Gastroesophageal sphincter (tissue), 4 donors: ENCODE results near the gene ROBO1. TPM values are rescaled to one million over a fixed set of nuclear protein-coding genes. Genes with fewer than 3 reads are reported as not detected.

Experiments used
- ATAC-seq: fragments of 150-250 bp; one replicate; pipeline ENCODE4 v1.9.1; 2016; ENCODE audit warnings: mild to moderate bottlenecking, moderate library complexity
- H3K27ac ChIP-seq, 4 donors: fragments of 200-600 bp; sonication (generic) in 3 of 4; 1 replicate in 3 of 4; 2 replicates in 1 of 4; pipeline ENCODE4 v1.5.1; 2016 to 2019
- H3K27me3 ChIP-seq: fragments of 200-600 bp; sonication (generic); one replicate; pipeline ENCODE4 v1.5.1; 2019
- H3K36me3 ChIP-seq, 2 donors: fragments of 200-600 bp; sonication (generic); one replicate each; pipeline ENCODE4 v1.5.1; 2019; ENCODE audit warnings: control low read depth in 1 of 2
- H3K4me1 ChIP-seq, 3 donors: fragments of 200-600 bp; sonication (generic); 1 replicate in 2 of 3; 2 replicates in 1 of 3; pipeline ENCODE4 v1.5.1; 2016 to 2019; ENCODE audit warnings: control low read depth in 2 of 3
- H3K4me3 ChIP-seq, 2 donors: fragments of 200-600 bp; sonication (generic); one replicate each; pipeline ENCODE4 v1.5.1; 2019; ENCODE audit warnings: mild to moderate bottlenecking in 1 of 2, moderate library complexity in 1 of 2
- H3K9me3 ChIP-seq, 3 donors: fragments of 200-600 bp; sonication (generic); one replicate each; pipeline ENCODE4 v1.5.1; 2017 to 2019; ENCODE audit warnings: control low read depth in 2 of 3
- EP300 ChIP-seq: sonication (generic); formaldehyde crosslinking; IDR thresholded peaks from one replicate; pipeline ENCODE4 v1.6.1; 2017; ENCODE audit warnings: antibody characterized with exemption, mild to moderate bottlenecking
- POLR2A ChIP-seq, 2 donors: fragments of 450-650 bp; IDR thresholded peaks; one replicate each; pipeline ENCODE4 v1.6.1; 2017; ENCODE audit warnings: antibody characterized with exemption in 2 of 2, mild to moderate bottlenecking in 2 of 2, moderate library complexity in 1 of 2
- POLR2AphosphoS5 ChIP-seq: sonication (generic); formaldehyde crosslinking; IDR thresholded peaks from one replicate; pipeline ENCODE4 v1.6.1; 2017; ENCODE audit warnings: antibody characterized with exemption
- WGBS, 2 donors: methylation state at CpG; one replicate each; pipeline ENCODE4 v1.1.5; 2018; ENCODE audit warnings: low coverage in 1 of 2; 5-methylcytosine and 5-hydroxymethylcytosine counted together
- total RNA-seq, 4 donors: library from RNA; depleted of rRNA; stranded (reverse); fragments of >200 nt; gene quantifications; one replicate each; pipeline ENCODE4 v1.1.0, GENCODE V29; 2016
- TF ChIP-seq, protein P1 (sequence below), 4 experiments: fragments of 200-600 bp in 2 of 4; fragments of 450-650 bp in 2 of 4; sonication (generic) in 1 of 4; IDR thresholded peaks; one replicate each; pipeline ENCODE4 v1.5.1; 2017 to 2019; ENCODE audit warnings: antibody characterized with exemption in 4 of 4, mild to moderate bottlenecking in 2 of 4, moderate library complexity in 2 of 4

ROBO1 gene
- total RNA-seq, 4 donors from 2014 or later, result 9.7 to 15.3 (median 12.9) TPM

DNA sequence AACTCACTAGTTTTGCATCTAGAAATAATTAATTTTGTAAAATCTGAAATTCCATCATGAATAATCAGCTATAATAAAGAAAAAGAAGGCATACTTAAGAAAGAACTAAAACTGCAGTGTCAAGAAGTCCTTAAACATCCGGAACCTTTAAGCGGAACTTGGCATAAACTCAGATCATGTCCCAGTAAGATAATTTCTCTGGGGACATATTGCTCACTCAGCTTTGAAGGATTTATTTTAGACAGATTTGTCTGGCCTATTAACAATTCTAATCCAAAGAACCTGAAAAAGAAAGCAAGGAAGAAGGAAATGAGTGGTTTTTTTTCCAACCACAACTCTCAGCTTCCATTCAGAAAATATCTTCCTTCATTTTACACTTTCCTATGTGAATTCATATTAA lies 850.3 kb downstream of the ROBO1 start:
- no peak overlapping the region for H3K4me3 ChIP-seq
- no peak overlapping the region for H3K27ac ChIP-seq
- no peaks in the 10 kb centered on the region for H3K27me3 ChIP-seq
- WGBS, 2 donors, result 59 to 100% methylated on average over 2 of the region's 2 CpGs
- ATAC-seq, result no peak
- H3K4me1 ChIP-seq, result peaks cover 0 to 3% (median 0%) of the 10 kb centered on the region in 3 donors
- TF ChIP-seq POLR2AphosphoS5 (no peak), EP300 (no peak), POLR2A (IDR thresholded peaks at IDR 0.05) (no peak)
- TF ChIP-seq, protein P1, sequence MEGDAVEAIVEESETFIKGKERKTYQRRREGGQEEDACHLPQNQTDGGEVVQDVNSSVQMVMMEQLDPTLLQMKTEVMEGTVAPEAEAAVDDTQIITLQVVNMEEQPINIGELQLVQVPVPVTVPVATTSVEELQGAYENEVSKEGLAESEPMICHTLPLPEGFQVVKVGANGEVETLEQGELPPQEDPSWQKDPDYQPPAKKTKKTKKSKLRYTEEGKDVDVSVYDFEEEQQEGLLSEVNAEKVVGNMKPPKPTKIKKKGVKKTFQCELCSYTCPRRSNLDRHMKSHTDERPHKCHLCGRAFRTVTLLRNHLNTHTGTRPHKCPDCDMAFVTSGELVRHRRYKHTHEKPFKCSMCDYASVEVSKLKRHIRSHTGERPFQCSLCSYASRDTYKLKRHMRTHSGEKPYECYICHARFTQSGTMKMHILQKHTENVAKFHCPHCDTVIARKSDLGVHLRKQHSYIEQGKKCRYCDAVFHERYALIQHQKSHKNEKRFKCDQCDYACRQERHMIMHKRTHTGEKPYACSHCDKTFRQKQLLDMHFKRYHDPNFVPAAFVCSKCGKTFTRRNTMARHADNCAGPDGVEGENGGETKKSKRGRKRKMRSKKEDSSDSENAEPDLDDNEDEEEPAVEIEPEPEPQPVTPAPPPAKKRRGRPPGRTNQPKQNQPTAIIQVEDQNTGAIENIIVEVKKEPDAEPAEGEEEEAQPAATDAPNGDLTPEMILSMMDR (IDR thresholded peaks at IDR 0.05), result no peak
- no peaks in the 10 kb centered on the region for H3K9me3 ChIP-seq
- H3K36me3 ChIP-seq, result no peaks in the 10 kb centered on the region

DNA sequence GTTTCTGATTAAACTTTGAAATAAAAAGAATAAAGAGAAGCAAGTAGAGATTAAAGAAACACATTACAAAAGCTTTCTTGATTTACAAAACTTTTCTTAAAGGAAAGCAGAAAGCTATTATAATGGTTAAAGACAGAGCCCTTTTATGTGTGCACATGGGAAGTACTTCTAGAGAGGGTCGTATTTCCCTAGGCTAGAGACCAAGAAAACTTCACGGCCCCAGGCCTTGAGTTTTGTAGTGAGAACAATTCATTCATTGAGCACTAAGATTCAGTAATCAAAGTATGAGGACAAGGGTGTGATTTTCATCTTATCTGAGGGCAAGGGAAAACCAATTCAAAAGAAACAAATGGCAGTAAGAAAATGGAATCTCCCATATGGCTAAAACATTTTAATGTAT lies 854.1 kb downstream of the ROBO1 start:
- H3K9me3 ChIP-seq, result no peaks in the 10 kb centered on the region
- no peak overlapping the region for H3K4me3 ChIP-seq
- TF ChIP-seq POLR2AphosphoS5 (no peak), POLR2A (IDR thresholded peaks at IDR 0.05) (no peak), EP300 (no peak)
- TF ChIP-seq, protein P1 (IDR thresholded peaks at IDR 0.05), result no peak
- H3K4me1 ChIP-seq, result no peaks in the 10 kb centered on the region
- no peaks in the 10 kb centered on the region for H3K27me3 ChIP-seq
- no peaks in the 10 kb centered on the region for H3K36me3 ChIP-seq
- H3K27ac ChIP-seq, result no peak overlapping the region
- ATAC-seq, result no peak
- WGBS, 2 donors, result 54 to 59% methylated on average over 2 of the region's 2 CpGs

DNA sequence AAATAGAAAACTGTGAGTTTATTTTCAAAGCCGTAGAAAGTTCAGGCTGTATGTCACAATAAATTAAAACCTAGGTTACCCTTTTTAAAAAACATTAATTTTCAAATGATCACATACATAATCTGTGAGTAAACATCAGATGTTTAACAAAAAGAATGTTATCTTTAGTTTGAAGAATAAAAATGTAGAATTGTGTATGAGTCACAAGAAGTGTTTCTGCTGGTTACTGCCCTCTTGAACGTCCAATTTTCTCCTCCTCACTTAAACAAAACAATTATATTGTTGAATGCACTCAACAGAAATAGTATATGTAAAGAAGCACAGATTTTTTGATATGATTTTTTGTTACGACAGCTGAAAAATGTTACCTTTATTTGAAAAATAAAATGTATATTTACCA lies 855.1 kb downstream of the ROBO1 start:
- TF ChIP-seq, protein P1 (IDR thresholded peaks at IDR 0.05), result no peak
- no peak for TF ChIP-seq POLR2AphosphoS5
- no peak for TF ChIP-seq EP300
- no peak for TF ChIP-seq POLR2A (IDR thresholded peaks at IDR 0.05)
- H3K27ac ChIP-seq, result no peak overlapping the region
- no peak overlapping the region for H3K4me3 ChIP-seq
- no peaks in the 10 kb centered on the region for H3K9me3 ChIP-seq
- no peak for ATAC-seq
- no peaks in the 10 kb centered on the region for H3K36me3 ChIP-seq
- no peaks in the 10 kb centered on the region for H3K27me3 ChIP-seq
- H3K4me1 ChIP-seq, result no peaks in the 10 kb centered on the region
- WGBS, 2 donors, result 86 to 88% methylated on average over 3 of the region's 3 CpGs

DNA sequence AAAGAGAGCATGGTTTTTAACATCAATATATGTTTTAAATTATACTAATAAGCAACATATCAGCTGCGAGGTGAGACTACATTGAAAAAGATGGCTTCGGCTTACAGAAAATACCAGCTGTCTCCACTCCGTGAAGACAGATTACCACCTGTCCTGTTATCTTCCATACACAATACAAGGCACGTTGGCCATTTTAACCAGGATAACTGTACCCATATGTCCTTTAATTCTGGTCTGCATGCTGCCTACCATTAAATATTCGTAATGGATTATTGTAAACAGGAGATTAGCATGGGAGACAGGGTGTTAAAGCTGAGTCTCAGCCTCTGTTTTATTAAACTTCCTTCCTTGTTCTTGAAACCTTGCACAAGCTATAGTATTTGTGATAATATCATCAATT lies 855.5 kb downstream of the ROBO1 start:
- H3K4me3 ChIP-seq, result no peak overlapping the region
- H3K4me1 ChIP-seq, result no peaks in the 10 kb centered on the region
- TF ChIP-seq POLR2A (IDR thresholded peaks at IDR 0.05), result no peak
- no peak for TF ChIP-seq EP300
- no peak for TF ChIP-seq POLR2AphosphoS5
- TF ChIP-seq, protein P1 (IDR thresholded peaks at IDR 0.05), result no peak
- H3K27me3 ChIP-seq, result no peaks in the 10 kb centered on the region
- no peak for ATAC-seq
- WGBS, 2 donors, result 63 to 77% methylated on average over 4 to 5 of the region's 5 CpGs
- H3K27ac ChIP-seq, result no peak overlapping the region
- no peaks in the 10 kb centered on the region for H3K36me3 ChIP-seq
- H3K9me3 ChIP-seq, result no peaks in the 10 kb centered on the region

DNA sequence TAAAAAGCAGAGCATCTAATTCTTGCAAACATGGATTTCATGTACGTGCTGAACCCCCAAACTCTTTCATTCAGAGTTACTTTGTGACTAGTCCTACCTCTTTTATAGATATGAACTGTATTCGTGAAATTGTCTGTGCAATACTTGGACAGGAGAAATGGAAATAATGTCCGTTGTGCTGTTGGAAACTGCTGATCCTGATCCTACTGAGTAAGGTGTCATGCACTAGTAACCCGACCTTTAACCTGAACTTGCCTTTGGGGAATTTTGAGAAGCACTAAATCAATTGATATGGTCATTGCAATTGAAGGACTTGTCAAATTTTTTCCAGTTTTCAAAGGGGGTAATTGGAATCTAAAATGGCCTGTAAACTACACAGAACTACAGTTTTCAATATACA lies 856.4 kb downstream of the ROBO1 start:
- Histone ChIP-seq H3K36me3 (no peaks in the 10 kb centered on the region), H3K27me3 (no peaks in the 10 kb centered on the region), H3K4me3 (no peak overlapping the region), H3K27ac (no peak overlapping the region), H3K9me3 (no peaks in the 10 kb centered on the region), H3K4me1 (no peaks in the 10 kb centered on the region)
- TF ChIP-seq, protein P1 (IDR thresholded peaks at IDR 0.05), result no peak
- TF ChIP-seq EP300, result no peak
- TF ChIP-seq POLR2AphosphoS5, result no peak
- no peak for TF ChIP-seq POLR2A (IDR thresholded peaks at IDR 0.05)
- ATAC-seq, result no peak
- WGBS, 2 donors, result 85 to 95% methylated on average over 4 of the region's 4 CpGs
